Measurements from ENCODE around the gene STAC3. TPM values are rescaled to one million over a fixed set of nuclear protein-coding genes. Genes with fewer than 3 reads are reported as not detected.
"Not testable (repeated sequence)": the region's sequence is repeated elsewhere in the genome, so short reads cannot be mapped to it uniquely, and the experiment has no call there.

Gene STAC3
- polyA plus RNA-seq (2011; rRNA removed), result 0.12 and 0.48 TPM in 2 replicates
- polyA minus RNA-seq (2011; rRNA and poly(A)+ RNA removed), result 0.62 and 0.67 TPM in 2 replicates

GRCh38 chr12:57250956-57251355 lies at the start of gene STAC3:
Gene STAC3 (minus strand): TSS chr12:57251187. CDS start chr12:57249636, 1,551 bp downstream.
- Histone ChIP-seq H3K36me3 (ENCODE audit: control insufficient read depth, insufficient read depth, low read length) (peaks cover under 1% of the 10 kb centered on the region; the same call in 1 of the 2 replicates), H3K27me3 (ENCODE audit: control insufficient read depth, insufficient read depth, low read length) (no peaks in the 10 kb centered on the region), H3K4me3 (ENCODE audit: low read depth, low read length) (no peak within 1 kb of the TSS)
- no peak for TF ChIP-seq CTCF (IDR thresholded peaks at IDR 0.05; ENCODE audit: insufficient read depth, low read depth, low read length)
- POLR2A ChIA-PET, result no interaction called here
- no peak for DNase-seq (ENCODE audit: low read depth)
- CTCF ChIA-PET, result interaction anchor here (0.6 to 7.5 kb wide), 7 partner anchors 9 to 207 kb away, joined by 3 to 74 read pairs (median 6); no protein-coding TSS in a partner anchor

- no peak for TF ChIP-seq CTCF (IDR thresholded peaks at IDR 0.05; ENCODE audit: insufficient read depth, low read depth, low read length)
- Histone ChIP-seq H3K27me3 (ENCODE audit: control insufficient read depth, insufficient read depth, low read length) (no peaks in the 10 kb centered on the region), H3K4me3 (ENCODE audit: low read depth, low read length) (no peak overlapping the region), H3K36me3 (ENCODE audit: control insufficient read depth, insufficient read depth, low read length) (peaks cover 2% of the 10 kb centered on the region)
- ChIA-PET POLR2A (no interaction called here), CTCF (interaction anchor here (1.2 to 18.2 kb wide), 5 partner anchors 8 to 156 kb away, joined by 3 to 411 read pairs (median 4); partner anchors contain the start of genes GLI1 and INHBE)
- no peak for DNase-seq (ENCODE audit: low read depth)
Measured at GRCh38 chr12:57299514-57300016, 48.6 kb upstream of the STAC3 start.

GRCh38 chr12:57296291-57296690 lies 45.3 kb upstream of the STAC3 start:
- no peak for DNase-seq (ENCODE audit: low read depth)
- Histone ChIP-seq H3K36me3 (ENCODE audit: control insufficient read depth, insufficient read depth, low read length) (peaks cover 5% of the 10 kb centered on the region), H3K4me3 (ENCODE audit: low read depth, low read length) (no peak overlapping the region), H3K27me3 (ENCODE audit: control insufficient read depth, insufficient read depth, low read length) (no peaks in the 10 kb centered on the region)
- ChIA-PET POLR2A (no interaction called here), CTCF (interaction anchor here (0.6 to 0.7 kb wide), 2 partner anchors 35 to 40 kb away, joined by 3 to 4 read pairs; no protein-coding TSS in a partner anchor)
- TF ChIP-seq CTCF (IDR thresholded peaks at IDR 0.05; ENCODE audit: insufficient read depth, low read depth, low read length), result no peak

GRCh38 chr12:57282073-57282472 lies 31.1 kb upstream of the STAC3 start:
- H3K27me3 ChIP-seq (ENCODE audit: control insufficient read depth, insufficient read depth, low read length); H3K4me3 ChIP-seq (ENCODE audit: low read depth, low read length); H3K36me3 ChIP-seq (ENCODE audit: control insufficient read depth, insufficient read depth, low read length); DNase-seq (ENCODE audit: low read depth); POLR2A ChIA-PET: not testable (repeated sequence)
- CTCF ChIA-PET, result interaction anchor here (0.6 to 1.1 kb wide), 2 partner anchors 11 to 171 kb away, joined by 3 to 4 read pairs; no protein-coding TSS in a partner anchor

GRCh38 chr12:57280211-57281062 lies 29.4 kb upstream of the STAC3 start:
- H3K4me3 ChIP-seq (ENCODE audit: low read depth, low read length), result no peak overlapping the region
- H3K36me3 ChIP-seq (ENCODE audit: control insufficient read depth, insufficient read depth, low read length), result peaks cover 7% of the 10 kb centered on the region
- DNase-seq (ENCODE audit: low read depth), result peak; percentile 73
- H3K27me3 ChIP-seq (ENCODE audit: control insufficient read depth, insufficient read depth, low read length), result no peaks in the 10 kb centered on the region
- no peak for TF ChIP-seq CTCF (IDR thresholded peaks at IDR 0.05; ENCODE audit: insufficient read depth, low read depth, low read length)
- ChIA-PET POLR2A (interaction anchor here (0.5 kb wide), 1 partner anchor 16 kb away, joined by 3 read pairs; no protein-coding TSS in a partner anchor), CTCF (interaction anchor here (0.8 to 1.3 kb wide), 3 partner anchors 8 to 172 kb away, joined by 3 to 5 read pairs (median 3); no protein-coding TSS in a partner anchor)
